ENCODE measurements around the gene ZFHX2.
"Not testable (repeated sequence)": the region's sequence is repeated elsewhere in the genome, so short reads cannot be mapped to it uniquely, and the experiment has no call there.

The ZFHX2 gene

DNA sequence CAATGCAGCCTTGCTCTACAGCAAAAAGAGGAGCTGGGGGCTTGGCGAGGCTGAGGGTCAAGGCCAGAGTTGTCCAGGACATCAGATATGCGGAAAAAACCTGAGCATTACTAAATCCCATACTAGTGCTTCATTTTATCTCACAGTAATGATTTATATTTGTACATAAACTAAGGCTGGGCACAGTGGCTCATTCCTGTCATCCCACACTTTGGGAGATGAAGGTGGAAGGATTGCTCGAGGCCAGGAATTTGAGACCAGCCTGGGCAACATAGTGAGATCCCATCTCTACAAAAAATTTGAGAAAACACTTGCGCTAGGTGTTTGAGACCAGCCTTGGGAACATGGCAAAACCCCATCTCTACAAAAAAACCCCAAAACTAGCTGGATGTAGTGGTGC is 38.6 kb upstream of the ZFHX2 start:
- no peaks in the 10 kb centered on the region for H3K79me1 ChIP-seq (ENCODE audit: low read depth, low read length)
- H3K4me2 ChIP-seq (ENCODE audit: insufficient read depth, low read length, poor library complexity, severe bottlenecking), result no peak overlapping the region
- H3K27me3 ChIP-seq (ENCODE audit: control insufficient read depth in 3 of 3, insufficient read depth in 3 of 3, low read depth in 1 of 3, low read length in 3 of 3), result no peaks in the 10 kb centered on the region
- H2BK12ac ChIP-seq (ENCODE audit: low read length), result no peak overlapping the region
- no peak overlapping the region for H3K4ac ChIP-seq (ENCODE audit: low read length)
- H3K18ac ChIP-seq (ENCODE audit: low read length), result no peak overlapping the region
- peaks cover 0 to 3% of the 10 kb centered on the region in 2 donors for H3K4me1 ChIP-seq (ENCODE audit: control insufficient read depth in 2 of 2, insufficient read depth in 1 of 2, low read depth in 1 of 2, low read length in 2 of 2)
- H3K27ac ChIP-seq (replicated peaks; ENCODE audit: low read length), result no peak overlapping the region
- no CpG with 5 or more reads among the region's 4 CpGs for WGBS, 2 donors (ENCODE audit: extremely low coverage in 2 of 2, insufficient read length in 2 of 2, insufficient replicate concordance in 1 of 2)
- H2AK5ac ChIP-seq (ENCODE audit: low read depth, low read length), result no peak overlapping the region
- no peaks in the 10 kb centered on the region for H3K9me3 ChIP-seq (replicated peaks in 1 of 2; ENCODE audit: control insufficient read depth in 2 of 2, insufficient read depth in 1 of 2, low read depth in 1 of 2, low read length in 2 of 2)
- H3K14ac ChIP-seq (ENCODE audit: low read length), result no peak overlapping the region
- H3K36me3 ChIP-seq (replicated peaks in 1 of 2; ENCODE audit: control insufficient read depth in 2 of 2, insufficient read depth in 2 of 2, low read length in 2 of 2), result no peaks in the 10 kb centered on the region
- H3K9ac ChIP-seq (ENCODE audit: low read depth, low read length, poor library complexity), result no peak overlapping the region
- no peak overlapping the region for H4K91ac ChIP-seq (ENCODE audit: low read depth, low read length, poor library complexity)
- H3K4me3 ChIP-seq (ENCODE audit: low read length in 2 of 2), result no peak overlapping the region
- H4K8ac ChIP-seq (ENCODE audit: low read depth, low read length), result no peak overlapping the region
- H3K23ac ChIP-seq (ENCODE audit: low read depth, low read length, poor library complexity), result no peak overlapping the region
- no peak overlapping the region for H2AFZ ChIP-seq (ENCODE audit: low read length)
- no peak overlapping the region for H2BK5ac ChIP-seq (ENCODE audit: low read length)
- H2BK15ac ChIP-seq (ENCODE audit: low read length), result no peak overlapping the region
- DNase-seq (ENCODE audit: low spot score), result no peak
- H2BK120ac ChIP-seq (ENCODE audit: low read depth, low read length), result no peak overlapping the region

DNA sequence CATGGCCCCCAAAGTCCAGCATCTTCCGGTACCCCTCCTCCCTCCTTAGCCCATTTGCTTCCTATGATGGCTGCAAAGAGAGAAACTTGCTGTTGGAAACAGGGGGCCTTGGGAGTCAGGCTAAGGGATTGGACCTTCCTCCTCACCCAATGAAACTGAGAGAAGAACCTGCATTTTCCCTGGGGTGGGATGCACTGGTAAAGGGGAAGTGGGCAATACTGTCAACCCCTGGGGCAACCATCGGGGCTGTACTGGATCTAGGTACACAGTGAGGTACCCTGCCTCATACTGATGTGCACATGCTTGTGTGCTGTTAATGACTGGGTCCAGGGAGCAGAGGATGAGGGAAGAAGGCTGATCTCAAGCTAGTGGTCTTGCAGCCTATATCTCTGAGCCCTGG is 38.0 kb upstream of the ZFHX2 start:
- H2BK15ac ChIP-seq (ENCODE audit: low read length), result no peak overlapping the region
- no peak overlapping the region for H3K23ac ChIP-seq (ENCODE audit: low read depth, low read length, poor library complexity)
- H4K91ac ChIP-seq (ENCODE audit: low read depth, low read length, poor library complexity), result no peak overlapping the region
- H3K27me3 ChIP-seq (ENCODE audit: control insufficient read depth in 3 of 3, insufficient read depth in 3 of 3, low read depth in 1 of 3, low read length in 3 of 3), result no peaks in the 10 kb centered on the region
- no peak for DNase-seq (ENCODE audit: low spot score)
- H2BK5ac ChIP-seq (ENCODE audit: low read length), result no peak overlapping the region
- H3K27ac ChIP-seq (replicated peaks; ENCODE audit: low read length), result no peak overlapping the region
- H2BK120ac ChIP-seq (ENCODE audit: low read depth, low read length), result no peak overlapping the region
- H3K79me1 ChIP-seq (ENCODE audit: low read depth, low read length), result no peaks in the 10 kb centered on the region
- H3K4ac ChIP-seq (ENCODE audit: low read length), result no peak overlapping the region
- no peak overlapping the region for H4K8ac ChIP-seq (ENCODE audit: low read depth, low read length)
- H3K9me3 ChIP-seq (replicated peaks in 1 of 2; ENCODE audit: control insufficient read depth in 2 of 2, insufficient read depth in 1 of 2, low read depth in 1 of 2, low read length in 2 of 2), result no peaks in the 10 kb centered on the region
- no peak overlapping the region for H3K9ac ChIP-seq (ENCODE audit: low read depth, low read length, poor library complexity)
- no peak overlapping the region for H3K4me3 ChIP-seq (ENCODE audit: low read length in 2 of 2)
- no CpG with 5 or more reads among the region's 2 CpGs for WGBS, 2 donors (ENCODE audit: extremely low coverage in 2 of 2, insufficient read length in 2 of 2, insufficient replicate concordance in 1 of 2)
- peak overlapping the region; percentile 47 for H2AK5ac ChIP-seq (ENCODE audit: low read depth, low read length)
- peak overlapping the region; percentile 83 for H2AFZ ChIP-seq (ENCODE audit: low read length)
- no peak overlapping the region for H2BK12ac ChIP-seq (ENCODE audit: low read length)
- no peaks in the 10 kb centered on the region for H3K36me3 ChIP-seq (replicated peaks in 1 of 2; ENCODE audit: control insufficient read depth in 2 of 2, insufficient read depth in 2 of 2, low read length in 2 of 2)
- peaks cover 0 to 3% of the 10 kb centered on the region in 2 donors for H3K4me1 ChIP-seq (ENCODE audit: control insufficient read depth in 2 of 2, insufficient read depth in 1 of 2, low read depth in 1 of 2, low read length in 2 of 2)
- H3K14ac ChIP-seq (ENCODE audit: low read length), result no peak overlapping the region
- H3K18ac ChIP-seq (ENCODE audit: low read length), result no peak overlapping the region
- H3K4me2 ChIP-seq (ENCODE audit: insufficient read depth, low read length, poor library complexity, severe bottlenecking), result no peak overlapping the region

DNA sequence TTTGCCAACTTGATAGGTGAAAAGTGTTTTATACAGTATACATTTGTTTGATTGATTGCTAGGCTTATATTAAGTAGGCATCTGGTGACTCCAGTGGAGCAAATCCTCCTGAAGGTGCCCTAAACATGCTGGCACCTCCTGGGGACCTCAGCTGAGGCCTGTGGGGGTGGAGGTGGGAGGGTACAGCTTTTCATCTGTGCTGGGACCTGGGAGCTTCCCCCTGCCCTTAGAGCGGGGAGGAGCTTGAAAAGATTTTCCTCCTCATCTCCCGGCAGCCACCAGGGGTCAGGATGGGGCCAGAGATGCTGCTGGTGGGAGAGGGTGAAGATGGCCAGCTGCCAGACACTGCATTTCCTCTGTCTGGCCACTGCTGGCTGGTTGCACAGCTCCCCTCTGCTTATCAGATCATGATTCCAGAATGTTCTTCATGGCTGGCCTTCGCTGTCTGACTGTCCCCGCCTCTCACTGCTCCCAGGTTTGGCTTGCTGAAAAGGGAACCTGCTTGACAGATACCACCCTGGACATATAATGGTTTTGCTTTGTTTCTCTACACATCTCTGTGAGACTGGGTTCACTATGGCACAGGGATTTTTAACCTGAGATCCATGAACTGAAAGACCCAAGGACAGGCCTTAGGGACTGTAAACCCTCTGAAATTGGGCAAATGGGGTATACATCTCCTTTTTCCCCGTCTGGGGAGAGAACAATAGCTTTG is 37.5 kb upstream of the ZFHX2 start:
- no peak overlapping the region for H2BK120ac ChIP-seq (ENCODE audit: low read depth, low read length)
- no peak overlapping the region for H3K4me3 ChIP-seq (ENCODE audit: low read length in 2 of 2)
- no peak overlapping the region for H3K9ac ChIP-seq (ENCODE audit: low read depth, low read length, poor library complexity)
- H3K4ac ChIP-seq (ENCODE audit: low read length), result no peak overlapping the region
- no peak overlapping the region for H3K4me2 ChIP-seq (ENCODE audit: insufficient read depth, low read length, poor library complexity, severe bottlenecking)
- no peak overlapping the region for H2BK15ac ChIP-seq (ENCODE audit: low read length)
- H3K9me3 ChIP-seq (replicated peaks in 1 of 2; ENCODE audit: control insufficient read depth in 2 of 2, insufficient read depth in 1 of 2, low read depth in 1 of 2, low read length in 2 of 2), result no peaks in the 10 kb centered on the region
- H3K14ac ChIP-seq (ENCODE audit: low read length), result no peak overlapping the region
- H3K18ac ChIP-seq (ENCODE audit: low read length), result no peak overlapping the region
- H3K23ac ChIP-seq (ENCODE audit: low read depth, low read length, poor library complexity), result no peak overlapping the region
- peak; percentile 65 for DNase-seq (ENCODE audit: low spot score)
- no peaks in the 10 kb centered on the region for H3K27me3 ChIP-seq (ENCODE audit: control insufficient read depth in 3 of 3, insufficient read depth in 3 of 3, low read depth in 1 of 3, low read length in 3 of 3)
- peak overlapping the region; percentile 83 for H2AFZ ChIP-seq (ENCODE audit: low read length)
- no peak overlapping the region for H2AK5ac ChIP-seq (ENCODE audit: low read depth, low read length)
- no peak overlapping the region for H2BK12ac ChIP-seq (ENCODE audit: low read length)
- H3K36me3 ChIP-seq (replicated peaks in 1 of 2; ENCODE audit: control insufficient read depth in 2 of 2, insufficient read depth in 2 of 2, low read length in 2 of 2), result no peaks in the 10 kb centered on the region
- H4K8ac ChIP-seq (ENCODE audit: low read depth, low read length), result no peak overlapping the region
- peaks cover 0 to 3% of the 10 kb centered on the region in 2 donors for H3K4me1 ChIP-seq (ENCODE audit: control insufficient read depth in 2 of 2, insufficient read depth in 1 of 2, low read depth in 1 of 2, low read length in 2 of 2)
- WGBS, 2 donors (ENCODE audit: extremely low coverage in 2 of 2, insufficient read length in 2 of 2, insufficient replicate concordance in 1 of 2), result no CpG with 5 or more reads among the region's 5 CpGs
- H4K91ac ChIP-seq (ENCODE audit: low read depth, low read length, poor library complexity), result no peak overlapping the region
- no peak overlapping the region for H2BK5ac ChIP-seq (ENCODE audit: low read length)
- no peaks in the 10 kb centered on the region for H3K79me1 ChIP-seq (ENCODE audit: low read depth, low read length)
- no peak overlapping the region for H3K27ac ChIP-seq (replicated peaks; ENCODE audit: low read length)

DNA sequence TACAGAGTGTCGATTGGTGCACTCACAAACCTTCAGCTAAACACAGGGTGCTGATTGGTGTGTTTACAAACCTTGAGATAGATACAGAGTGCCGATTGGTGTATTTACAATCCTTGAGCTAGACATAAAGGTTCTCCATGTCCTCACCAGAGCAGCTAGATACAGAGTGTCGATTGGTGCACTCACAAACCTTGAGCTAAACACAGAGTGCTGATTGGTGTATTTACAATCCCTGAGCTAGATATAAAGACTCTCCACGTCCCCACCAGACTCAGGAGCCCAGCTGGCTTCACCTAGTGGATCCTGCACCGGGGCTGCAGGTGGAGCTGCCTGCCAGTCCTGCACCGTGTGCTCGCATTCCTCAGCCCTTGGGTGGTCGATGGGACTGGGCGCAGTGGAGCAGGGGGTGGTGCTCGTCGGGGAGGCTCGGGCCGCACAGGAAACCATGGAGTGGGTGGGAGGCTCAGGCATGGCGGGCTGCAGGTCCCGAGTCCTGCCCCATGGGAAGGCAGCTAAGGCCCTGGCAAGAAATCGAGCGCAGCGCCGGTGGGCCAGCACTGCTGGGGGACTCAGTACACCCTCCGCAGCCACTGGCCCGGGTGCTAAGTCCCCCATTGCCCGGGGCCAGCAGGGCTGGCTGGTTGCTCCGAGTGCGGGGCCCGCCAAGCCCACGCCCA is 33.1 kb upstream of the ZFHX2 start:
- H3K18ac ChIP-seq (ENCODE audit: low read length), result not testable (repeated sequence)

More for the DNA sequence above, 33.1 kb upstream of the ZFHX2 start:
- H2BK5ac ChIP-seq (ENCODE audit: low read length); H3K79me1 ChIP-seq (ENCODE audit: low read depth, low read length); H3K9me3 ChIP-seq (replicated peaks in 1 of 2; ENCODE audit: control insufficient read depth in 2 of 2, insufficient read depth in 1 of 2, low read depth in 1 of 2, low read length in 2 of 2); H3K36me3 ChIP-seq (replicated peaks in 1 of 2; ENCODE audit: control insufficient read depth in 2 of 2, insufficient read depth in 2 of 2, low read length in 2 of 2); H3K4ac ChIP-seq (ENCODE audit: low read length); H3K4me3 ChIP-seq (ENCODE audit: low read length in 2 of 2); H2BK12ac ChIP-seq (ENCODE audit: low read length); H4K8ac ChIP-seq (ENCODE audit: low read depth, low read length); H3K27ac ChIP-seq (replicated peaks; ENCODE audit: low read length); H3K23ac ChIP-seq (ENCODE audit: low read depth, low read length, poor library complexity); H3K4me1 ChIP-seq (ENCODE audit: control insufficient read depth in 2 of 2, insufficient read depth in 1 of 2, low read depth in 1 of 2, low read length in 2 of 2); H2AFZ ChIP-seq (ENCODE audit: low read length); H3K14ac ChIP-seq (ENCODE audit: low read length); H3K9ac ChIP-seq (ENCODE audit: low read depth, low read length, poor library complexity); DNase-seq (ENCODE audit: low spot score); H2AK5ac ChIP-seq (ENCODE audit: low read depth, low read length); H4K91ac ChIP-seq (ENCODE audit: low read depth, low read length, poor library complexity); H3K4me2 ChIP-seq (ENCODE audit: insufficient read depth, low read length, poor library complexity, severe bottlenecking); H3K27me3 ChIP-seq (ENCODE audit: control insufficient read depth in 3 of 3, insufficient read depth in 3 of 3, low read depth in 1 of 3, low read length in 3 of 3); H2BK120ac ChIP-seq (ENCODE audit: low read depth, low read length); H2BK15ac ChIP-seq (ENCODE audit: low read length): not testable (repeated sequence)
- WGBS, 2 donors (ENCODE audit: extremely low coverage in 2 of 2, insufficient read length in 2 of 2, insufficient replicate concordance in 1 of 2), result no CpG with 5 or more reads among the region's 26 CpGs

All from neuronal stem cell (in vitro differentiated cells).